Measurements from ENCODE around the gene MAPK9.
"Not testable (repeated sequence)": the region's sequence is repeated elsewhere in the genome, so short reads cannot be mapped to it uniquely, and the experiment has no call there.

The MAPK9 gene

GRCh38 chr5:180222056-180222455 lies 69.8 kb downstream of the MAPK9 start:
- no peak for DNase-seq

GRCh38 chr5:180217797-180218196 lies 74.1 kb downstream of the MAPK9 start:
- DNase-seq: no peak

GRCh38 chr5:180216646-180217171 lies 75.2 kb downstream of the MAPK9 start:
- DNase-seq: no peak

- no peak for DNase-seq
Observed at GRCh38 chr5:180215783-180216630, 75.9 kb downstream of the MAPK9 start.

- DNase-seq: no peak
Observed at GRCh38 chr5:180214870-180215770, 76.8 kb downstream of the MAPK9 start.

GRCh38 chr5:180213657-180214207 lies 78.2 kb downstream of the MAPK9 start:
- no peak for DNase-seq

- DNase-seq: no peak
Observed at GRCh38 chr5:180213256-180213600, 78.7 kb downstream of the MAPK9 start.

GRCh38 chr5:180212363-180213255 lies 79.3 kb downstream of the MAPK9 start:
- DNase-seq: no peak

- DNase-seq: no peak
Observed at GRCh38 chr5:180211761-180212035, 80.2 kb downstream of the MAPK9 start.

GRCh38 chr5:180210961-180211760 lies 80.7 kb downstream of the MAPK9 start:
- no peak for DNase-seq

GRCh38 chr5:180210077-180210476 lies 81.8 kb downstream of the MAPK9 start:
- DNase-seq: not testable (repeated sequence)

- peak; percentile 76 for DNase-seq
Observed at GRCh38 chr5:180209137-180209581, 82.7 kb downstream of the MAPK9 start, which contains the start of gene RASGEF1C. Gene RASGEF1C, minus strand, starts transcription at chr5:180209211. Its CDS starts 71,159 bp downstream, at chr5:180138052.

GRCh38 chr5:180208435-180209081 lies 83.3 kb downstream of the MAPK9 start:
- DNase-seq: peak; percentile 22

GRCh38 chr5:180208038-180208434 lies 83.8 kb downstream of the MAPK9 start:
- no peak for DNase-seq

GRCh38 chr5:180207593-180207992 lies 84.3 kb downstream of the MAPK9 start:
- DNase-seq: no peak

GRCh38 chr5:180206993-180207392 lies 84.9 kb downstream of the MAPK9 start:
- DNase-seq: no peak

GRCh38 chr5:180205916-180206315 lies 86.0 kb downstream of the MAPK9 start:
- no peak for DNase-seq

GRCh38 chr5:180204276-180204819 lies 87.5 kb downstream of the MAPK9 start:
- DNase-seq: no peak

- no peak for DNase-seq
Observed at GRCh38 chr5:180202939-180203573, 88.8 kb downstream of the MAPK9 start.

All from activated CD4-positive, alpha-beta T cell treated with anti-CD3 and anti-CD28 coated beads for 48 hours (primary cell).